ENCODE measurements around the gene MUC5B.

GRCh38 chr11:1285316-1285744 is 62.5 kb downstream of the MUC5B start:
- no peak for TF ChIP-seq GATA2 (IDR thresholded peaks at IDR 0.05; ENCODE audit: low read depth, low read length)
- no peak for TF ChIP-seq GATA3 (IDR thresholded peaks at IDR 0.05; ENCODE audit: low read depth, low read length)
